NCI-H187 treated with DMSO at 0.1 percent for 48 hours (cell line): ENCODE results near the gene ABCD1.

Experiments
- DNase-seq: peaks from one replicate; lab custom pipeline; 2025; lab: John Stamatoyannopoulos, UW

Gene ABCD1

GRCh38 chrX:153774576-153775292, 50.1 kb downstream of the ABCD1 start:
- DNase-seq: no peak

GRCh38 chrX:153775293-153776119, 50.9 kb downstream of the ABCD1 start:
- no peak for DNase-seq

GRCh38 chrX:153776120-153776599, 51.5 kb downstream of the ABCD1 start:
- DNase-seq: no peak

GRCh38 chrX:153776611-153777045, 52.0 kb downstream of the ABCD1 start:
- DNase-seq: no peak

- no peak for DNase-seq
These were observed 52.8 kb downstream of the ABCD1 start for GRCh38 chrX:153777261-153778090.

DNA sequence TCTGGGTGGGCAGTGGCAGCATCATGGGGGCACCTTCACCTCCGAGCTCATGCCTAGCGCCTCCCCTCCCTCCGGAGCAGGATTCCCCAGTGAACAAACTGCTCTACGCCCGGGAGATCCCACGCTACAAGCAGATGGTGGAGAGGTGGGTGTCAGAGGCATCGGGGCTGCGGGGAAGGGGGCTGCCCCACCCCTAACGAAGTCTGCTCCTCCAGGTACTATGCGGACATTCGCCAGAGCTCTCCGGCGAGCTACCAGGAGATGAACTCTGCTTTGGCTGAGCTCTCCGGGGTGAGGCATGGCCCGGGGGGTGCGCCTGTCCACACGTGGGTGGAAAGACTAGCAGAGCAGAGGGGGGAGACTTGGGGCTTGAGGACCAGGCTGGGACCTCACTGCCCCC, 53.5 kb downstream of the ABCD1 start:
- no peak for DNase-seq

GRCh38 chrX:153778684-153779101, 54.0 kb downstream of the ABCD1 start:
- no peak for DNase-seq

GRCh38 chrX:153779891-153780677, 55.4 kb downstream of the ABCD1 start:
- no peak for DNase-seq

DNA sequence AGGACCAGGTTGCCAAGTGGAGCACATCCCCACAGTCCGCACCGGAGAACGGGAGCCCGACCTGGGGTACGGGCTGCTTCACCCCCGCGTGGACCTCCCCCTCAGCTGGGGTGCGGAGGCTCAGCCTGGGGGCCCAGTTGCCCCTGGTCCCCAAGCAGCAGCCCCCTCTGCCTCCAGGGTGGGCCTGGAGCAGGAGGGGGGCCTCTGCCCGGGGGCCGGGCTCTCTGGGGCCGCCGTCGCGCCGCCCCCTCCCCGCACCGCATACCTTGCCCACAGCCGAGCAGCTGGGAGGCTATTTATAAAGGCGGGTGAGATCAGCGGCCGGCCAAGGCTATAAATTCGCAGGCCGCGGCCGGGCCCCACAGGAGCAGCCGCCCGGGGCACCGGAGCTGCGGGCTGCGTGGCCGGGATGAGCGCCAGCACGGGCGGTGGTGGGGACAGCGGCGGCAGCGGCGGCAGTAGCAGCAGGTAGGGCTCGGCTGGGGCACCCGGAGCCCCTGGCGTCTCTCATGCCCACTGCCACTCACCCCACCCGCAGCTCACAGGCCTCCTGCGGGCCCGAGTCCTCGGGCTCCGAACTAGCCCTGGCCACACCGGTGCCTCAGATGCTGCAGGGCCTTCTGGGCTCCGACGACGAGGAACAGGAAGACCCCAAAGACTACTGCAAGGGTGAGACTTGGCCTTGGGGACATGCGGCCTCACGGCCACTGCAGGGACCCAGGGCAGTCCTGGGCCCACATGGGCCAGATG, 56.2 kb downstream of the ABCD1 start, which contains the start of gene SRPK3:
SRPK3 (plus strand) TSS at position 364 of the 750 bp plus-strand sequence; CDS start at position 410, 46 bp downstream.
- no peak for DNase-seq

- no peak for DNase-seq
These were observed 56.9 kb downstream of the ABCD1 start for GRCh38 chrX:153781428-153782047.

DNA sequence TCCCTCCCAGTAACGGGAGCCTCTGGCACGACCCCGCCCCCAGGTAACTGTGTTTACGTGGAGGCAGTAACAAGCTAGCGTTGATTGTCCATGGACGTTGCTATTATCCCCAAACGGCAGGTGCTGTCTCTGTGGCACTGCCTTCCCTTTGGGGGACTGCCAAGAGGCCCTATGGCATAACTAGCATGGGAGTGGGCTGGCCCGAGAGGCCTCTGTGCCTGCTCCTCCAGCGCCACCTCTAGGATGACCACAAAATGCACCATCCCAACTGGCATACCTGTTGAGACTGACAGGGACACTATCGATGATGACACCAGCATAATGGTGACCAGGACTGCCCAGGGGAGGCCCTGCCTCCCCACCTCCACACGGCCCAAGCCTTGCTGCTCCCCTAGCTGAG, 57.7 kb downstream of the ABCD1 start:
- no peak for DNase-seq

GRCh38 chrX:153782871-153783270, 58.2 kb downstream of the ABCD1 start:
- DNase-seq: no peak

GRCh38 chrX:153783378-153784013, 58.8 kb downstream of the ABCD1 start:
- DNase-seq: no peak

- no peak for DNase-seq
These were observed 59.8 kb downstream of the ABCD1 start for GRCh38 chrX:153784325-153784967.

DNA sequence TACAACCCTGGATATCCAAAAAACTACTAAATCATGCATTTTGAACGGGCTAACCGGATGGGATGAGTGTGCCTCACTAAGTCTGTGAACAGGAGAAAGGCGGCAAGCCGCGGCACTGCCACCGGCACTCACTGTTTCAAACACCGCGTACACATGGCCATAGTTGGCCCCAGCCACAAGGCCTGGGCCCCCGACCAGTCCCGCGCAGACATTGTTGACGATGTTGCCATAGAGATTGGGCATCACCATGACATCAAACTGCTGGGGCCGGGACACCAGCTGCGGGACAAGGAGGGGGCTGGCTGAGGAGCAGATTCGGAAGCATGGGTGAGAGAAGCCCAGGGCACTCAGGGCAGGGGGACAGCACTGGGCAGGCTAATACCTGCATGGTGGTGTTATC, 62.0 kb downstream of the ABCD1 start:
- DNase-seq: no peak

- no peak for DNase-seq
These were observed 65.0 kb downstream of the ABCD1 start for GRCh38 chrX:153789654-153790053.

GRCh38 chrX:153791104-153791852, 66.6 kb downstream of the ABCD1 start:
- no peak for DNase-seq

GRCh38 chrX:153792368-153792767, 67.7 kb downstream of the ABCD1 start:
- no peak for DNase-seq
